Sigmoid colon (tissue), 4 donors: ENCODE results near the gene TRAF3IP1.

ENCODE experiments used
- EP300 ChIP-seq, 4 donors: sonication (generic); formaldehyde crosslinking; IDR thresholded peaks; one replicate each; pipeline ENCODE4 v1.6.1; 2017; ENCODE audit warnings: antibody characterized with exemption in 4 of 4
- POLR2A ChIP-seq, 2 donors: fragments of 450-650 bp; IDR thresholded peaks; one replicate each; pipeline ENCODE4 v1.6.1; 2016; ENCODE audit warnings: antibody characterized with exemption in 2 of 2, mild to moderate bottlenecking in 2 of 2, moderate library complexity in 2 of 2
- POLR2AphosphoS5 ChIP-seq, 4 donors: sonication (generic); formaldehyde crosslinking; IDR thresholded peaks; one replicate each; pipeline ENCODE4 v1.6.1; 2017; ENCODE audit warnings: antibody characterized with exemption in 4 of 4
- TF ChIP-seq, protein P1 (sequence below), 4 experiments: fragments of 450-650 bp in 3 of 4; fragments of 200-600 bp in 1 of 4; IDR thresholded peaks; one replicate each; pipeline ENCODE4 v1.5.1; 2016 to 2019; ENCODE audit warnings: antibody characterized with exemption in 4 of 4, mild to moderate bottlenecking in 3 of 4, moderate library complexity in 2 of 4

- TF ChIP-seq, protein P1, sequence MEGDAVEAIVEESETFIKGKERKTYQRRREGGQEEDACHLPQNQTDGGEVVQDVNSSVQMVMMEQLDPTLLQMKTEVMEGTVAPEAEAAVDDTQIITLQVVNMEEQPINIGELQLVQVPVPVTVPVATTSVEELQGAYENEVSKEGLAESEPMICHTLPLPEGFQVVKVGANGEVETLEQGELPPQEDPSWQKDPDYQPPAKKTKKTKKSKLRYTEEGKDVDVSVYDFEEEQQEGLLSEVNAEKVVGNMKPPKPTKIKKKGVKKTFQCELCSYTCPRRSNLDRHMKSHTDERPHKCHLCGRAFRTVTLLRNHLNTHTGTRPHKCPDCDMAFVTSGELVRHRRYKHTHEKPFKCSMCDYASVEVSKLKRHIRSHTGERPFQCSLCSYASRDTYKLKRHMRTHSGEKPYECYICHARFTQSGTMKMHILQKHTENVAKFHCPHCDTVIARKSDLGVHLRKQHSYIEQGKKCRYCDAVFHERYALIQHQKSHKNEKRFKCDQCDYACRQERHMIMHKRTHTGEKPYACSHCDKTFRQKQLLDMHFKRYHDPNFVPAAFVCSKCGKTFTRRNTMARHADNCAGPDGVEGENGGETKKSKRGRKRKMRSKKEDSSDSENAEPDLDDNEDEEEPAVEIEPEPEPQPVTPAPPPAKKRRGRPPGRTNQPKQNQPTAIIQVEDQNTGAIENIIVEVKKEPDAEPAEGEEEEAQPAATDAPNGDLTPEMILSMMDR (IDR thresholded peaks at IDR 0.05), result no peak
- TF ChIP-seq POLR2A (IDR thresholded peaks at IDR 0.05) (no peak), POLR2AphosphoS5 (IDR thresholded peaks at IDR 0.05) (no peak), EP300 (IDR thresholded peaks at IDR 0.05) (no peak)
These were observed 14.2 kb upstream of the TRAF3IP1 start for GRCh38 chr2:238305965-238306671.
